ENCODE data around the gene SDK2. TPM values are rescaled to one million over a fixed set of nuclear protein-coding genes. Genes with fewer than 3 reads are reported as not detected.

Gene SDK2
- total RNA-seq, 1 donor from 2014 or later = 11.2 TPM

- peaks cover 28% of the 10 kb centered on the region for H3K4me1 ChIP-seq (ENCODE audit: insufficient read depth, low read length)
- H3K27me3 ChIP-seq (ENCODE audit: insufficient read depth, low read length) = no peaks in the 10 kb centered on the region
- peaks cover 6% of the 10 kb centered on the region for H3K36me3 Mint-ChIP-seq (ENCODE audit: low read depth, unreplicated experiment)
- peaks cover 3% of the 10 kb centered on the region for H3K27me3 Mint-ChIP-seq (ENCODE audit: low read depth, unreplicated experiment)
- no peak overlapping the region for H3K9ac ChIP-seq (ENCODE audit: low read length)
- DNase-seq (ENCODE audit: low read depth) (no peak), FAIRE-seq (no peak)
- H3K9me3 Mint-ChIP-seq (ENCODE audit: unreplicated experiment) = no peaks in the 10 kb centered on the region
- H3K4me3 Mint-ChIP-seq (ENCODE audit: unreplicated experiment) = no peak overlapping the region
- no peak overlapping the region for H2AFZ ChIP-seq (ENCODE audit: low read depth, low read length)
- no peak overlapping the region for H3K27ac Mint-ChIP-seq (ENCODE audit: unreplicated experiment)
- H3K79me2 ChIP-seq (ENCODE audit: insufficient read depth, low read length) = peaks cover 47% of the 10 kb centered on the region
- peaks cover 2% of the 10 kb centered on the region for H3K36me3 ChIP-seq (ENCODE audit: insufficient read depth, low read length)
- H4K20me1 ChIP-seq (ENCODE audit: insufficient read depth, low read length) = peaks cover 65% of the 10 kb centered on the region
- no peak overlapping the region for H3K27ac ChIP-seq (ENCODE audit: low read depth, low read length)
- H3K9me3 ChIP-seq (ENCODE audit: insufficient read depth, low read depth, low read length) = no peaks in the 10 kb centered on the region
- no peak overlapping the region for H3K4me2 ChIP-seq (ENCODE audit: low read length)
- peaks cover 20% of the 10 kb centered on the region for H3K4me1 Mint-ChIP-seq (ENCODE audit: low read depth, unreplicated experiment)
- H3K4me3 ChIP-seq (ENCODE audit: insufficient read depth, low read depth, low read length) = no peak overlapping the region
- TF ChIP-seq EZH2 (IDR thresholded peaks at IDR 0.05; ENCODE audit: insufficient read depth, low read length) = no peak
These were observed 359.2 kb downstream of the SDK2 start for GRCh38 chr17:73284906-73285602.
